RWPE2 (cell line): ENCODE measurements around the gene KRT40.

Source experiments
- ATAC-seq: fragments of 200-7000 bp; cut with Tn5 transposase; 3 replicates; pipeline ENCODE4 v1.9.1; 2021; ENCODE audit warnings: low read depth
- DNase-seq: peaks from one replicate; pipeline ENCODE4 v3.0.0-alpha.2; 2020; ENCODE audit warnings: low spot score
- H3K27ac ChIP-seq: fragments of 450-650 bp; 2 replicates; pipeline ENCODE4 v1.5.1; 2017; ENCODE audit warnings: mild to moderate bottlenecking; ENCODE audit not compliant: poor library complexity, severe bottlenecking
- H3K27me3 ChIP-seq: fragments of 250-450 bp; sonication (Bioruptor Pico); 2 replicates; pipeline ENCODE4 v1.5.1; 2021; ENCODE audit warnings: mild to moderate bottlenecking, moderate library complexity; ENCODE audit not compliant: insufficient read depth, poor library complexity, severe bottlenecking
- H3K36me3 ChIP-seq: fragments of 250-450 bp; sonication (Bioruptor Pico); 2 replicates; pipeline ENCODE4 v1.5.1; 2020; ENCODE audit warnings: low read depth, mild to moderate bottlenecking, moderate library complexity
- H3K4me1 ChIP-seq: fragments of 250-450 bp; sonication (Bioruptor Pico); 2 replicates; pipeline ENCODE4 v1.5.1; 2021; ENCODE audit warnings: mild to moderate bottlenecking, moderate library complexity; ENCODE audit not compliant: insufficient read depth, poor library complexity, severe bottlenecking
- H3K4me3 ChIP-seq: fragments of 250-450 bp; sonication (Bioruptor Pico); 2 replicates; pipeline ENCODE4 v1.5.1; 2021; ENCODE audit warnings: mild to moderate bottlenecking, moderate library complexity; ENCODE audit not compliant: severe bottlenecking
- H3K9me3 ChIP-seq: fragments of 250-450 bp; sonication (Bioruptor Pico); 2 replicates; pipeline ENCODE4 v1.5.1; 2021; ENCODE audit warnings: mild to moderate bottlenecking, moderate library complexity; ENCODE audit not compliant: severe bottlenecking
- TF ChIP-seq, protein P1 (sequence below): fragments of 450-650 bp; IDR thresholded peaks from one replicate; pipeline ENCODE4 v1.5.1; 2017; ENCODE audit warnings: mild to moderate bottlenecking, moderate library complexity; ENCODE audit not compliant: poor library complexity, severe bottlenecking

The KRT40 gene

DNA sequence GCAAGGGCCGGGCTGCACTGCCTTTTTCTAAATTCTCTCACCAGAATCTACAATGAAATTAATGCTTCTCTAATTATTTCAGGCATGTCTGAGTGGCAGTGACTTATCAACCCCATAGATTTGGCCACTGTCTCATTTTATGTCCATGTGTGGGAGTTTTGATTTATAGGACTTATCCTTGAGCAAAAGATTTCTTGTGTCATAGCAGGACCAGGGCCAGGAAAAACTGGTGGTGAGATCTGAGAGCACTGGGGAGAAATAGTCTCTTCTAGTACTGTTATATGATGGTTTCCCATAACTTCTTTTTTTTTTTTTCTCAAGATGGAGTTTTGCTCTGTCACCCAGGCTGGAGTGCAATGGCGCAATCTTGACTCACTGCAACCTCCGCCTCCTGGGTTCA is 45.1 kb downstream of the KRT40 start:
- Histone ChIP-seq H3K36me3 (no peaks in the 10 kb centered on the region), H3K4me3 (no peak overlapping the region), H3K9me3 (no peaks in the 10 kb centered on the region), H3K27me3 (no peaks in the 10 kb centered on the region), H3K4me1 (peaks cover 9% of the 10 kb centered on the region), H3K27ac (no peak overlapping the region)
- DNase-seq, result no peak
- ATAC-seq, result no peak
- TF ChIP-seq, protein P1, sequence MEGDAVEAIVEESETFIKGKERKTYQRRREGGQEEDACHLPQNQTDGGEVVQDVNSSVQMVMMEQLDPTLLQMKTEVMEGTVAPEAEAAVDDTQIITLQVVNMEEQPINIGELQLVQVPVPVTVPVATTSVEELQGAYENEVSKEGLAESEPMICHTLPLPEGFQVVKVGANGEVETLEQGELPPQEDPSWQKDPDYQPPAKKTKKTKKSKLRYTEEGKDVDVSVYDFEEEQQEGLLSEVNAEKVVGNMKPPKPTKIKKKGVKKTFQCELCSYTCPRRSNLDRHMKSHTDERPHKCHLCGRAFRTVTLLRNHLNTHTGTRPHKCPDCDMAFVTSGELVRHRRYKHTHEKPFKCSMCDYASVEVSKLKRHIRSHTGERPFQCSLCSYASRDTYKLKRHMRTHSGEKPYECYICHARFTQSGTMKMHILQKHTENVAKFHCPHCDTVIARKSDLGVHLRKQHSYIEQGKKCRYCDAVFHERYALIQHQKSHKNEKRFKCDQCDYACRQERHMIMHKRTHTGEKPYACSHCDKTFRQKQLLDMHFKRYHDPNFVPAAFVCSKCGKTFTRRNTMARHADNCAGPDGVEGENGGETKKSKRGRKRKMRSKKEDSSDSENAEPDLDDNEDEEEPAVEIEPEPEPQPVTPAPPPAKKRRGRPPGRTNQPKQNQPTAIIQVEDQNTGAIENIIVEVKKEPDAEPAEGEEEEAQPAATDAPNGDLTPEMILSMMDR, result no peak

DNA sequence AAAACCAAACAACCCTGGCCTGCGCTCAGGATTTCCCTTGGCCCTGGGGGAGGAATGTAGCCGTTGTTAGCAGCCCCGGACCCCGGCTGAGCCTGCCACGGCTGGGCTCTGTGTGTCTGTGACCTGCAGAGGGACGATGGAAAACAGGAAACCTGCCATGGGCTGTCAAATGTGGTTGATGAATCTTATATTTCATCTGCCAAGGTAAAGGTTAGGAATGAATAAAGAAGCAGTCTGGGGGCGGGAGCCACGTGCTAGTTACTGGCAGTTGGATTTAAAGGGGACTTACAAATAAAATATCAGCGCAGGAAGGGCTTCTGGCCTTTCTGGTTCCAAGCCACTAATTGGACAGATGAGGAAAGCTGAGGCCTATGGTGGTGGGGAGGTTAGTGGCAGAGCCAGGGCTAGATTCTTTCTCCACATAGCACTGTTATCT is 46.7 kb downstream of the KRT40 start, which contains the start of gene KRT23:
Gene KRT23 (minus strand): TSS at position 263 of the 436 bp plus-strand sequence. CDS start 1,043 bp downstream, outside the sequence.
- TF ChIP-seq, protein P1, result no peak

DNA sequence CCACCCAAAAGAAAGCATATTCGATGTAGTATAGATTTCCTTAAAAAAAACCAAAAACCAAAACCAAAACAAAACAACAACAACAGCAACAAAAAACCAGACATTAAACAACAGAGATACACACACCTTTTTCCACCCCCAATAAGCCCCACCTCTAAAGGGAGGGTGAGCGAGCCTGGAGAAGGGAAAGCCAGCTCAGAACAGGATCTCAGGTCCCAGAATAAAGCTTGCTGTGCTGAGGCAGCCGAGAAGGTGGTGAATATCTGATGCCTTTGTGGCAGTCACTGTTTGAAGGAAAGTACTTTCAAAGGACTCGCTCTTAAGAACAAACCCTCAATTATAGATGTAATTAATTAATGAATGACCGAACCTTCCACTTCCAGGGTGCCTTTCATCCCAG is 47.1 kb downstream of the KRT40 start:
- TF ChIP-seq, protein P1, result no peak
- Histone ChIP-seq H3K9me3 (no peaks in the 10 kb centered on the region), H3K27ac (no peak overlapping the region), H3K4me3 (no peak overlapping the region), H3K36me3 (no peaks in the 10 kb centered on the region), H3K27me3 (no peaks in the 10 kb centered on the region), H3K4me1 (peaks cover 9% of the 10 kb centered on the region)
- ATAC-seq (no peak), DNase-seq (no peak)

More for the DNA sequence above, 46.7 kb downstream of the KRT40 start, which contains the start of gene KRT23:
- Histone ChIP-seq H3K27me3 (no peaks in the 10 kb centered on the region), H3K27ac (no peak within 1 kb of the TSS), H3K4me3 (no peak within 1 kb of the TSS), H3K4me1 (peaks cover 9% of the 10 kb centered on the region), H3K9me3 (no peaks in the 10 kb centered on the region), H3K36me3 (no peaks in the 10 kb centered on the region)
- DNase-seq (no peak), ATAC-seq (no peak)

DNA sequence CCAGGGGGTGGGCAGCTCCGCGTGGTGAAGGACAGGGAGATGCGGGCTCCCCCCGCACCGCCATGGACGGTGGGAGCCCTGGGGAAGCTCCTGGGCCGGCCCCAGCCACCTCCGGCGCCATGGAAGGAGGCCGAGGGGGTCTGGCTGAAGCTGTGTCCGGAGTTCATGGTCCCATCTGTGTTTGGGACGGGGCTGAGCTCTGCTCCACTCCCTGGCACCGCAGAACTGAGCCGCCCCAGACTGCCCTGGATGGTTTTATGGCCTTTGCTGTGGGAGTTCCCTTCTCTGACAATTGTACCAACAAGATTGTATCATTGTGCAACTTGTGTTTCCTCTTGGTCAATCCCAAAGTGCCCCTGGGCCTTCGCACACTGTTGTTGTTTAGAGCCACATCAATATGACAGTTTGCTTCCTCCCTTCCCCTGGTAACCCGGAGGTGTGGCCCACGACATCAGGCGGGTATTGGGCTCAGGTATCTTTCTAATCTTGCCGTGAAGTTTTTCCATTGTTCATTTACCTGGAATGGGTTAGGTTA is 47.6 kb downstream of the KRT40 start:
- DNase-seq (no peak), ATAC-seq (no peak)

DNA sequence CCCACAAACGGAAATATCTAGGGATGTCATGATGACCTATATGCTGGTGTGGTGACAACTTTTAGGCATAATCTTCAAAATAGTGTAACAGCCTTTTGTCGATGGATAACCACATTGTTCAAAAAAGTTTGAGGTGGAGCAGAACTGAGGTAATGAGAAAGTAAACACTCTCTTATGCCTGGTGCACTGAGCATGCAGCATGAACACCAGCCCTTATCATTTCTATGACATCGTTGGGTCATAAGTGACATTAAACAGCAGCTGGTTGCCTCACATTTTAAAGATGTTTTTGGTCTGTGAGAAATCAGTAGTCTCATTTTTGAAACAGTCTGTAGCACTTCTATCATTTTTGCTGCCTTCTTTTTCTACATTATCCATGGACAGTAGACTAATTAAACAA is 48.5 kb downstream of the KRT40 start:
- TF ChIP-seq, protein P1, result no peak

More for the DNA sequence above, 47.6 kb downstream of the KRT40 start:
- Histone ChIP-seq H3K4me1 (peaks cover 9% of the 10 kb centered on the region), H3K27me3 (no peaks in the 10 kb centered on the region), H3K4me3 (no peak overlapping the region), H3K27ac (no peak overlapping the region), H3K36me3 (no peaks in the 10 kb centered on the region), H3K9me3 (no peaks in the 10 kb centered on the region)
- TF ChIP-seq, protein P1, result no peak

More for the DNA sequence above, 48.5 kb downstream of the KRT40 start:
- Histone ChIP-seq H3K4me1 (peaks cover 12% of the 10 kb centered on the region), H3K36me3 (no peaks in the 10 kb centered on the region), H3K27ac (no peak overlapping the region), H3K27me3 (no peaks in the 10 kb centered on the region), H3K4me3 (no peak overlapping the region), H3K9me3 (no peaks in the 10 kb centered on the region)
- DNase-seq, result no peak
- ATAC-seq, result no peak
